OCI-LY7 (cell line): ENCODE data around the gene CFAP74.

Experiments
- CTCF ChIP-seq: fragments of 200-600 bp; sonication (generic); conservative IDR thresholded peaks from 2 replicates; pipeline ENCODE4 v1.5.1; 2014; ENCODE audit warnings: mild to moderate bottlenecking, antibody characterized with exemption, low read length, moderate library complexity, mixed read lengths
- EZH2phosphoT487 ChIP-seq: fragments of 200-600 bp; sonication (generic); IDR thresholded peaks from 2 replicates; pipeline ENCODE4 v1.6.1; 2018; ENCODE audit warnings: low read depth, borderline replicate concordance, mild to moderate bottlenecking, mixed run types, antibody characterized with exemption, low read length, moderate library complexity, mixed read lengths

- TF ChIP-seq CTCF, result no peak
- TF ChIP-seq EZH2phosphoT487, result no peak
Observed at GRCh38 chr1:1883092-1883873, 120.3 kb downstream of the CFAP74 start.
